ENCODE measurements around the gene REXO1. TPM values are rescaled to one million over a fixed set of nuclear protein-coding genes. Genes with fewer than 3 reads are reported as not detected.

The REXO1 gene
- total and polyA plus RNA-seq, 2 donors from 2014 or later = 12.1 to 36.8 TPM

DNA sequence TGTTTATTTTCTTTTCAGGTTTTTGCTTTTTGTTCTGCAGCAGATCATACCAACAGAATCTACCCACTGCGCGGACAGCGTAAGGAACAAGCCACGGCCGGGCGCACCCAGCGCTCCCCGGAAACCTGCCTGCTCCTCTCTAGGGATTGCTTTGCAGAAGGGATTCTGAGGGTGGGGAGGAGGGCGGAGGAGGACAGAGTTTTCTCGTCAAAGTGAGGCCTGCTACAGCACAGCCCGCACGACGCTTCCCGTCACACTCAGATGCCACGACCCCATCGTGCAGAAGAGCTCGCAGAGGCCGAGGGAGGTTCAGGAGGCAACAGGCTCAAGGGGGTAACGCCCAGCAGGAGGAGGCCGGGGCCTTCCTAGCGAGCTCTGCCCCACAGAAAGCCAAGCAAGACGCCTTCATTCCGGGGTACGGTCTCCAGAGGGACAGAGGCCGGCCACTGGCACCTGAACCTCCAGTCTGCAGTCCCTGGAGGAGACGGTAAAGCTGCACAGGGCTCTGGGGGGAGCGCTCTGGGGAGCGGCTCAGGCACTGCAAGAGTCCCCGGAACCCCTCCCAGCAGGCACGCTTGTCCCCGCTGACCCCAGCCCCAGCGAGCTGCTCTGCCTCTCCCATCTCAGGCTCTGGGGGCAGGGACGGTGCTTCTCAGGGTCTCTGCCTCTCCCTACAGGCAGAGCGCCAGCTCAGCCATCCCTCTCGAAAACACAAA, 6.9 kb downstream of the REXO1 start:
- no peaks in the 10 kb centered on the region for H3K36me3 ChIP-seq (ENCODE audit: control insufficient read depth in 2 of 3, insufficient read depth in 3 of 3, low read length in 3 of 3)
- peak overlapping the region in 1 of 3 donors; percentile 19 for H3K9ac ChIP-seq (ENCODE audit: low read length in 3 of 3)
- intact Hi-C loops (cut with DNase I) = no loop called here
- peak overlapping the region in 1 of 2 donors; percentile 63 for H3K27ac ChIP-seq (ENCODE audit: low read depth in 2 of 2, low read length in 2 of 2)
- TF ChIP-seq, protein P1, sequence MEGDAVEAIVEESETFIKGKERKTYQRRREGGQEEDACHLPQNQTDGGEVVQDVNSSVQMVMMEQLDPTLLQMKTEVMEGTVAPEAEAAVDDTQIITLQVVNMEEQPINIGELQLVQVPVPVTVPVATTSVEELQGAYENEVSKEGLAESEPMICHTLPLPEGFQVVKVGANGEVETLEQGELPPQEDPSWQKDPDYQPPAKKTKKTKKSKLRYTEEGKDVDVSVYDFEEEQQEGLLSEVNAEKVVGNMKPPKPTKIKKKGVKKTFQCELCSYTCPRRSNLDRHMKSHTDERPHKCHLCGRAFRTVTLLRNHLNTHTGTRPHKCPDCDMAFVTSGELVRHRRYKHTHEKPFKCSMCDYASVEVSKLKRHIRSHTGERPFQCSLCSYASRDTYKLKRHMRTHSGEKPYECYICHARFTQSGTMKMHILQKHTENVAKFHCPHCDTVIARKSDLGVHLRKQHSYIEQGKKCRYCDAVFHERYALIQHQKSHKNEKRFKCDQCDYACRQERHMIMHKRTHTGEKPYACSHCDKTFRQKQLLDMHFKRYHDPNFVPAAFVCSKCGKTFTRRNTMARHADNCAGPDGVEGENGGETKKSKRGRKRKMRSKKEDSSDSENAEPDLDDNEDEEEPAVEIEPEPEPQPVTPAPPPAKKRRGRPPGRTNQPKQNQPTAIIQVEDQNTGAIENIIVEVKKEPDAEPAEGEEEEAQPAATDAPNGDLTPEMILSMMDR (IDR thresholded peaks at IDR 0.05; ENCODE audit: borderline replicate concordance, extremely low read depth, insufficient read depth) = no peak
- peak overlapping the region in 1 of 3 donors; percentile 35 for H3K4me3 ChIP-seq (ENCODE audit: low read length in 3 of 3)
- H3K27me3 ChIP-seq (ENCODE audit: control insufficient read depth, insufficient read depth, low read length) = no peaks in the 10 kb centered on the region
- FAIRE-seq (no peak), DNase-seq (peak in 1 of 5 donors; percentile 74)
- peaks cover 0 to 47% (median 5%) of the 10 kb centered on the region in 3 donors for H3K4me1 ChIP-seq (ENCODE audit: control insufficient read depth in 2 of 3, insufficient read depth in 2 of 3, low read depth in 1 of 3, low read length in 3 of 3)
- H3K9me3 ChIP-seq (ENCODE audit: control insufficient read depth in 2 of 3, insufficient read depth in 1 of 3, low read length in 3 of 3) = no peaks in the 10 kb centered on the region

DNA sequence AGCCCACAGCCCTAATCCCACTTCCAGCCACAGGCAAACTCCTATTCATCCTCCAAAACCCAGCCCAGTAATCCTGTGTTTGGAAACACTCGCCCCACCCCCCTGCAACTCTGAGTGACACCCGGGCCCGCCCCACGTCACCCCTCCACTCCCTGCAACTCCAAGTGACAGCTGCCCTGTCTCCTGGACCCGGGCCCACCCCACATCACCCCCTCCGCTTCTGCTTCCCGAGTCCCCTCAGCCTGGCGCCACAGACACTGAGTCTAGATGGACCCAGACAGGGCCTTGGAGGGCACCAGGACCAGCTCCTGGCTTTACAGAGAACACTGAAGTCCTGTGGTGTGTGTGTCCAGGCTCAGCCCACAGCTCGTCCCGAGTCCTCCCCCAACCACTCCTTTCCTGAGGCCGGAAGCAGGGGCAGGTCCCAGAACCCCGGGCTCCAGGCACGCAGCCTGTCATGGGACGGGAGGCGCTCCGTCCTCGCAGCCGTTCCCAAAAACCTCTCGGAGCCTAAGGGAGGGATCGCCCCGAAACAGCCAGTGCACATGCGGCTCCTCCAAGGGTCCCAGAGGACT, 7.7 kb downstream of the REXO1 start:
- H3K27ac ChIP-seq (ENCODE audit: low read depth in 2 of 2, low read length in 2 of 2) = peak overlapping the region in 1 of 2 donors; percentile 63
- intact Hi-C loops (cut with DNase I) = no loop called here
- FAIRE-seq = no peak

DNA sequence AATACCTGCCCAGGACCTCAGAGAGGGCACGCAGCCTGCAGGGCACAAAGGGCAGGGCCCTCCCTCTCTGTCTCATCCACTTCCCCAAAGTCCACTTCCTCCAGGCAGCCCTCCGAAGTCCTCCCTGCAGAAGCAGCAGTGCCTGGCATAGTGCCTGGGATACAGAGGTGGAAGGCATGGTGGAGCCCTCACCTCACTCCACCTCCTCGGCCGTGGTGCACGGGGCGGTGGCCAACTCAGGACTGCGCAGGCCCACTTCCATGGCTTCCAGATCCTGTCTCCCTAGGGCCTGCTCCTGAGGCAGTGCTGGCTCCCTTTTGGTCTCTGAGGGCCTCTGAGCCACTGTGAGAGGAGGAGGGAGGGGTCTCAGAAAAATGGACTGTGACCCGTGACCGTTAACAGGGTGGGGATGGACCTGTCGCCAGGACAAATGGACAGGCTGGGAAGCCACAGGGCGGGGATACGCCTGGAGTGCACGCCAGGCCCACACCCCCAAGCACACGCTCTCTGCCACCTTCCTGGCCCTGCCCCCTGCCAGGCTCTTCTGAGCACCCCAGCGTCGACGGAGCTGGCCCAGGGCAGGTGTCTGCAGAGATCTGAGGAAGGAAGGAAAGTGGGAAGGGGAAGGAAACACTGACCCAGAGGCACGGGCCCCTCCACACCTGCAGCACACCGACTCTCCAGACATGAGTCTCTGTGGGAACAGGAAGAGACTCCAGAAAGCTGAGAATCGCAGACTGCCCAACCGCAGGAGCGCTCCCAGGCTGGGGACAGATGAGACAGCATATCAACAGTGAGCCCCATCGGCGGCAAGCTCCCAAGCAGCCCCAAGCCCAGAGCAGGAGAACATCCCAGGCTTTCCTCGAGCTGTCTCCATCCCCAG, 8.4 kb downstream of the REXO1 start:
- DNase-seq (no peak), FAIRE-seq (no peak)
- Histone ChIP-seq H3K27ac (ENCODE audit: low read depth in 2 of 2, low read length in 2 of 2) (no peak overlapping the region), H3K4me3 (ENCODE audit: low read length in 3 of 3) (no peak overlapping the region), H3K36me3 (ENCODE audit: control insufficient read depth in 2 of 3, insufficient read depth in 3 of 3, low read length in 3 of 3) (no peaks in the 10 kb centered on the region), H3K9ac (ENCODE audit: low read length in 3 of 3) (no peak overlapping the region), H3K9me3 (ENCODE audit: control insufficient read depth in 2 of 3, insufficient read depth in 1 of 3, low read length in 3 of 3) (no peaks in the 10 kb centered on the region), H3K4me1 (ENCODE audit: control insufficient read depth in 2 of 3, insufficient read depth in 2 of 3, low read depth in 1 of 3, low read length in 3 of 3) (peaks cover 0 to 38% (median 0%) of the 10 kb centered on the region in 3 donors), H3K27me3 (ENCODE audit: control insufficient read depth, insufficient read depth, low read length) (no peaks in the 10 kb centered on the region)
- TF ChIP-seq, protein P1 (IDR thresholded peaks at IDR 0.05; ENCODE audit: borderline replicate concordance, extremely low read depth, insufficient read depth) = no peak
- intact Hi-C loops (cut with DNase I) = no loop called here

More for the DNA sequence above, 7.7 kb downstream of the REXO1 start:
- TF ChIP-seq, protein P1 (IDR thresholded peaks at IDR 0.05; ENCODE audit: borderline replicate concordance, extremely low read depth, insufficient read depth) = no peak
- no peaks in the 10 kb centered on the region for H3K36me3 ChIP-seq (ENCODE audit: control insufficient read depth in 2 of 3, insufficient read depth in 3 of 3, low read length in 3 of 3)
- H3K9ac ChIP-seq (ENCODE audit: low read length in 3 of 3) = peak overlapping the region in 1 of 3 donors; percentile 19
- peaks cover 0 to 40% (median 0%) of the 10 kb centered on the region in 3 donors for H3K4me1 ChIP-seq (ENCODE audit: control insufficient read depth in 2 of 3, insufficient read depth in 2 of 3, low read depth in 1 of 3, low read length in 3 of 3)
- H3K4me3 ChIP-seq (ENCODE audit: low read length in 3 of 3) = peak overlapping the region in 1 of 3 donors; percentile 35
- no peaks in the 10 kb centered on the region for H3K9me3 ChIP-seq (ENCODE audit: control insufficient read depth in 2 of 3, insufficient read depth in 1 of 3, low read length in 3 of 3)
- H3K27me3 ChIP-seq (ENCODE audit: control insufficient read depth, insufficient read depth, low read length) = no peaks in the 10 kb centered on the region
- DNase-seq = peak in 1 of 5 donors; percentile 85
